Esophagus muscularis mucosa (tissue), 3 donors: ENCODE data around the gene POLE.

Experiments
- CTCF ChIP-seq, 3 experiments: fragments of 200-600 bp in 2 of 3; fragments of 450-650 bp in 1 of 3; sonication (generic) in 2 of 3; IDR thresholded peaks; one replicate each; pipeline ENCODE4 v1.5.1; 2017 to 2019; ENCODE audit warnings: antibody characterized with exemption in 3 of 3, mild to moderate bottlenecking in 2 of 3, moderate library complexity in 1 of 3
- POLR2A ChIP-seq: fragments of 450-650 bp; IDR thresholded peaks from one replicate; pipeline ENCODE4 v1.6.1; 2017; ENCODE audit warnings: antibody characterized with exemption, moderate library complexity, mild to moderate bottlenecking, low read depth

- TF ChIP-seq CTCF (IDR thresholded peaks at IDR 0.05), result no peak
- TF ChIP-seq POLR2A, result no peak
These were observed 82.3 kb downstream of the POLE start for GRCh38 chr12:132604668-132605441.
